ENCODE data around the gene TMEM266.

Gene TMEM266

GRCh38 chr15:76198456-76199105 is 138.8 kb downstream of the TMEM266 start:
- DNase-seq (ENCODE audit: low spot score): no peak
- TF ChIP-seq CTCF (IDR thresholded peaks at IDR 0.05; ENCODE audit: extremely low read depth, missing control alignments): no peak

GRCh38 chr15:76199106-76200082 is 139.6 kb downstream of the TMEM266 start:
- no peak for TF ChIP-seq CTCF (IDR thresholded peaks at IDR 0.05; ENCODE audit: extremely low read depth, missing control alignments)
- no peak for DNase-seq (ENCODE audit: low spot score)

GRCh38 chr15:76200083-76200465 is 140.3 kb downstream of the TMEM266 start:
- DNase-seq (ENCODE audit: low spot score): no peak
- no peak for TF ChIP-seq CTCF (IDR thresholded peaks at IDR 0.05; ENCODE audit: extremely low read depth, missing control alignments)

GRCh38 chr15:76200641-76201105 is 140.9 kb downstream of the TMEM266 start:
- TF ChIP-seq CTCF (IDR thresholded peaks at IDR 0.05; ENCODE audit: extremely low read depth, missing control alignments): no peak
- no peak for DNase-seq (ENCODE audit: low spot score)

DNA sequence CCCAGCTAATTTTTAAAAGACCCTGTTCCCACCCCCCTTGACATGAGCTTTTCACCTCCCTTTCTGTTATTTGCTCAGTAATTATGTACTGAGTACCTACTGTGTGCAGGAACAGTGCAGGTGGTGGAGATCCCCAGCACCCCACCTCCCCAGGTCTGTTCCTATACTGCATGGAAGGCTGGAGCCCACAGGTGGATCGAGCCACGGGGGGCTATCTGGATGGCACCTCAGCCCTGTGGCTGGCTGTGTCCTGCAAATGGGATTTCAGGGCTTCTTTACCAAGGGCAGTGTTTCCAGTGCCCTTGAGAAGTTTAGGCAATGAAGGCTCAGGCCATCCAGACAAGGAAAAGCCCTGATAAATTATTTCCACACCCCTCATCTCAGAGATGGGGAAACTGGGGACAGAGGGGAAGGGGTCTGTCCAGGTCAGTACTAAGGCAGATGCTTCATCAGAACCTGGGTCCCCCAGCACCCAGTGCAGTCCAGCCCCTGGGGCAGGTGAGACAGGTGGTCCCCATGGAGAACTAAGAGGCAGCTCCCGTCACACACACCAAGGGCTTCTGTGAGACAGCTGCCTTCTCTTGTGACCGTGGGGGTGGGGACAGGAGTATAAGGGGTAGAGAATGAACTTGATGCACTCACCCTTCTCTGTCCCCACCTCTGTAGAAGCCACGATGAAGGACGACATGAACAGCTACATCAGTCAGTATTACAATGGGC is 141.9 kb downstream of the TMEM266 start:
- TF ChIP-seq CTCF (IDR thresholded peaks at IDR 0.05; ENCODE audit: extremely low read depth, missing control alignments): no peak
- DNase-seq (ENCODE audit: low spot score): no peak

DNA sequence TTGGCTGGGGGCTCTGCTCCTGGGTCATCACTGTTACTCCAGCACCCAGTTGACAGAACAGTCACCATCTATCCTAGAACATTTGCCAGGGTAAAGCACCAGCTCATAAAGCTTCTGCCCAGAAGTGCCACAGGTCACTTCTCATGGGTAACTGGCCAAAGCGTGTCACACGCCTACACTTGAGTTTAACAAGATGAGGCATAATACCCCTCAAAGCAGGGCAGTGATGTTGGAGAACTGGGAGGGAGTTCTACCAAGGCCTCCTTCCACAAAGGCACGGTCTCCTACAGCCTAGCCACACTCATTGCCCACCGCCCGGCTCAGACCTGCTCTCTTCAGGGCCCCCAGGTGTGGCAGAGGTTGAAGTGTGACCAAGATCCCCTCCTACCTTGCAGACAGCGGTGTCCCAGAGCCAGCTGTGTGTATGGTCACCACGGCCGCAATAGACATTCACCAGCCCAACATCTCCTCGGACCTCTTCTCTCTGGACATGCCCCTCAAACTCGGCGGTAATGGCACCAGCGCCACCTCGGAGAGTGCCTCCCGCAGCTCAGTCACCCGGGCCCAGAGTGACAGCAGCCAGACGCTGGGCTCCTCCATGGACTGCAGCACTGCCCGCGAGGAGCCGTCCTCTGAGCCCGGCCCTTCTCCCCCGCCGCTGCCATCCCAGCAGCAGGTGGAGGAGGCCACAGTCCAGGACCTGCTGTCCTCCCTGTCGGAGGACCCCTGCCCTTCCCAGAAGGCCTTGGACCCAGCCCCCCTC is 143.7 kb downstream of the TMEM266 start:
- no peak for TF ChIP-seq CTCF (IDR thresholded peaks at IDR 0.05; ENCODE audit: extremely low read depth, missing control alignments)
- no peak for DNase-seq (ENCODE audit: low spot score)

Measured in GM20000 (cell line).